GM18517 (cell line): Measurements from ENCODE around the gene SHOC2.

Experiments
- ATAC-seq: cut with Tn5 transposase; IDR thresholded peaks from one replicate; pipeline ENCODE4 v1.9.1; 2021; ENCODE audit warnings: mild to moderate bottlenecking, moderate library complexity; ENCODE audit not compliant: unreplicated experiment

The SHOC2 gene

DNA sequence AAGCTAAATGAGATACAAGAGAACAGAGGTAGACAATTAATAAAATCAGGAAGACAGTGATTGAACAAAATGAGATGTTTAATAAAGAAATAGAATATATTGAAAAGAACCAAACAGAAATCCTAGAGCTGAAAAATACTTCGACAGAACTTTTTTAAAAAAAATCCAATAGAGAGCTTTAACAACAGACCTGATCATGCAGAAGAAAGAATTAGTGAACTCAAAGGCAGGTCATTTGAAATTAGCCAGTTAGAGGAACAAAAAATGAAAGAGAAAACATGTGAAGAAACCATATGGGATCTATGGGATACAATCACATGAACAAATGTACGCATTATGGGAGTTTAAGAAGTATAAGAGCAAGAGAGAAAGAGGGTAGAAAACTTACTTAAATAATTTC lies 120.1 kb downstream of the SHOC2 start:
- ATAC-seq: no peak

- ATAC-seq: no peak
Measured at GRCh38 chr10:111057006-111057405, 137.6 kb downstream of the SHOC2 start.
